Measurements from ENCODE around the gene SLC12A7.

Gene SLC12A7

GRCh38 chr5:1060535-1060981 is 51.3 kb downstream of the SLC12A7 start:
- DNase-seq, result no peak

DNA sequence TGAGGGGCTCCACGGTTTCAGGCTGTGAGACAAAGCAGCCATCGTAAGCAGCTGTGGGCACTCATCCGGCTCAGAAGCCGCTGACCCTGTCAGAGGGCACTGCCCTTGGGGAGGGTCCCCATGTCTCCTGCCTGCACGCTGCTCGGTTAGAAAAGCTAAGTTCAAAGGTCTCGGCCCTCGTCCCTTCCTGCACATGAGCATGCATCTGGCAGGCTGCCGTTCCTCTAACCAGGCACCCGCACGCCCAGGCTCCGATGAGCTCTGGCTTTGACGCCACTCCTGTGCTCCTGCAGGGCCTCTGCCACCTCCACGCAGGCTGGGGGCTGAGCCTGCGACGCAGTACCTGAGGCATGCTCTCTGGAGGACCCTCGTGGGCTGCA is 52.0 kb downstream of the SLC12A7 start:
- no peak for DNase-seq

GRCh38 chr5:1058988-1059883 is 52.6 kb downstream of the SLC12A7 start:
- no peak for DNase-seq

DNA sequence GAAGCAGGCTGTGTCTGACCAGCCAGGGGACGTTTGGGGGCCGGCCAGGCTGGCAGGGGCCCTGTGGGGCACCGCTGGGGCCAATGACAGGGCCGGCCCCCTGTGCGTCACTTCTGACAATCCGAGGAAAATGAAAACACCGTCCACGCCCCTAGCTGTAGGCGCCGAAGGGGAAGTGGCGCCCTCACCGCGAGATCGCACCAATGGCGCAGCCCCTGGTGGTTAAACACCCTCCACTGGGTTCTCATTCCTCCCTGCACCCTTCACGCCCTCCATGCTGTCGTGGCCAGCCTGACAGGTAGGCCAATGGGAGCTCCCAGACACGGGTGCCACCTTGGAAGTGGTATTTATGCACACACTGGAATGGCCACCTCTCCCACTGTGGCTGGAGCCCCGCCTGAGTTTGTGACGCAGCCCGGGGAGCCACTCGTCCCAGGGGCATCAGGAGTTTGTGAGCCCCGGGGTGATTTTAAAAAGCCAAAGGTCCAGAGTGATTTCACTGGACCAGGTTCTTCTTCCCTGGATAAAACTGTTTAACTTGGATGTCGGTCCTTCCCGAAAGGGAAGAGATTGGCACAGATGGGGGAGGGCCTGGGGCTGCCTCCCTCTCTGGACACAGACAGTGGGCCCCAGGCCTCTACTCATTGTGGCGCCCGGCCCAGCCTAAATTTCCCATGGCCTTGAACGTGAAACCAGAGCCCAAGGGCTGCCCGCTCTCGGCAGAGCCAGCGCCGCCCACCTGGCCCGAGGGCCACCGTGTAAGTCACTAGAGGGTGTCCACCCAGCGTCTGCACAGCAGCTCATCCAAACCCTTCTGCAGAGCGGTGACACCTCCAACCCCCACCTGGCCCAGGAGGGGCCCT is 53.5 kb downstream of the SLC12A7 start:
- no peak for DNase-seq

GRCh38 chr5:1057485-1058082 is 54.3 kb downstream of the SLC12A7 start:
- DNase-seq, result no peak

GRCh38 chr5:1056611-1057484 is 55.0 kb downstream of the SLC12A7 start:
- DNase-seq, result no peak

GRCh38 chr5:1055896-1056610 is 55.8 kb downstream of the SLC12A7 start:
- DNase-seq, result no peak

DNA sequence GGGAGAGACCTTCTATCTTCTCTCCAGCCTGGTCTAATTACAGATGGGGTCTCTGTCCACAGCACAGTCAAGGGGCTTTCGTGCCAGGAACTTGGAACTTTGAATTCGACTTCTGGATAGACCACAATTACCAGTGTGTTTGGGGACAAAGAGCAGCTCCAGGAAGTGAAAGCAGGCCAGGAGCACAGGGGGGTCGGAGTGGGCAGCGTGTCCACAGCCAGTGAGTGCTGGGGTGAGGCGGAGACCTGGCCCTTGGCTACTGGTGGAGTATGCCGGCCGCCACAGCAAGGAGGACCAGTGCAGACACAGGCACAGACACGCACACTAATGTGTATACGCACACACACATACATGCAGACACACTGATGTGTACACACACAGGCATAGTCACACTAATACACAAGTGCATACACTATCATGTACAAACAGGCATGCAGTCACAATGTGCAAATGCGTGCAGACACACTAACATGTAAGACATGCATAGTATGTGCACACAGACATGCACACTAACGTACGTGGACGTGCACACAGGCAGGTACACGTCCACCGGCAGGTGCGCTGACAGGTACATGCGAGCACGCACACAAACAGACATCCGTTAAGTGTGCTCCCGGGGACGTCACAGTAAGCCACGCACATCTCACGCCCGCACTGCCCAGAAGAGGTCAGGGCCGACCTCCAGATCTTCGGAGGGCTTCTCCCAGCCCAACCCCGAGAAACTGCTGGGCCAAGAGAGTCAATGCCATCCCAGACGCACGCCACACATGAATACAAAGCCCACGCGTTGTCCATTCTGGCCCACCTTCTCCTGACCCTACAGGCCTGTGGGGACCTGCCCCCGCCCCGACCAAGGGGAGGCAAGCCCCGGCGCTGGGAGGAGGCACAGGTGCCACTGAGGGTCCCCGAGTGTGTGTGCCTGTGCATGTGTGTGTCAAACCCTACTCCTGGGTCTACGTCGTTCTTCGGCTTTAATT is 56.8 kb downstream of the SLC12A7 start:
- no peak for DNase-seq

DNA sequence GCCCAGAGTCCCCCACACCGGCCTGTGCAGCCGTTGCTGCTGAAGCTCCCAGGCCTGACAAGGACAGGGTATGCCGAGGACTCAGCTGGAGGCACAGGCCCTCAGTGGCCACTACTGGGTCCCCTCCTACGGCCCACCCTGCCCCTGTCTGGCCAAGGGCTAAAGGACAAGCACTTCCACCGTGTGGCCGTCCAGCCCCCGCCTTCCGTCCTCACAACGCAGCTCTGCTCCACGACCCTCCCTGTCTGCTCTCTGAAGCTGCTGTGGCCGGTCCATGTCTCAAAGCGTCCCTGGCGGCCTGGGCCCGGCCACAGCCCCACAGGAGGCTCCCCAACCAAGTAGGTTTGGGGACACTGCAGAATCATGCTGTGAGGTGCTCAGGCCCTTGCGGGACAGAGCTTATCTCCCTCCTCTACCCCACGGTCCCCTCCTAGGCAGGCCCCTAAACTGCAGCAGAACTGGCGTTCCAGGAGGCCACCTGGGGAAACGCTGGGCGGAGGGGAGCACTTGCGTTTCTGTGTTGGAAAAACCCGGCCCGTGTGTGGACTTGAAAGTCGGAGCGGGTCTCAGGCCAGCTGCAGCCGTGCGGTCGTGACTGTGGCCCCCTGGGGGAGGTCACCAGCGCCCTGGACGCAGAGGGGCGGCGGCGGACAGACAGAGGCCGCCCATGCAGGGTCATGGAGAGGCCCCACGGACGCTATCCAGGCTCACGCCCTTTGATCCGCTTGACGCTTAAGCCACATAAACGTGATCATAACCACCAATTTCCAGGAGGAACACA is 57.7 kb downstream of the SLC12A7 start:
- no peak for DNase-seq

- no peak for DNase-seq
Observed at GRCh38 chr5:1053391-1054017, 58.4 kb downstream of the SLC12A7 start.

DNA sequence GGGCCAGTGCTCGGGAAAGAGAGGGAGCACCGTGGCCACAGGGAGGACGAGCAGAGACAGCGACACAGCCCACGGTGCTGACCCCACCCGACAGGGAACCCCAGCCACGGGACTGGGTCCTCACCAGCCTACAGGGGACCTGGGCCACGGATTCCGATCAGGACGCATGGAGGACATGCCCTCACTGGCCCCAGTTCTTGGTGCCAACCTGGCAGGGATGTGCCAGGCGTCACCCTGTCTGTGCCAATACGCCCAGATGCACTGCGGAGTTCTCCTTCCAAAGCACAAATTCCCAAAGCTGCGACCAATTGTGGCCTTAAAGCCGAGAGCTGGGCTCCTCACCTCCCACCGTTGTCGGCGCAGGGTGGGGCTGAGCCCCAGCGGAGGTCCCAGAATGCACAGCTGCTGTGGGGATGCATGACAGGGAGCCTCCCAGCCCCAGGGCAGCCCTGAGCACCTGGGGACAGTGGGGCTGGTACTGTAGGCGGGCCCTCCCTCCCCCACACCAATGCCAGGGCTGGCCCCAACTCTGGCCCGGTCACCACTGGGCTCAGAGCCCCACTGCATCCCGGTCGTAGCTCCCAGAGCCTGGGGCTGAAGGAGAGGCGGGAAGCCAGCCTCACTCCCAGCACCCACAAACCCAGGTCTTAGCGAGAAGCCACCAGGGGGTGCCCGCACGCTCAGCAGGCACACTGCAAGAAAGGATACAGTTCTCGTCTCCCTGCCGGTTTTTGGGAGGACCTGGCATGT is 59.0 kb downstream of the SLC12A7 start:
- no peak for DNase-seq

- DNase-seq, result no peak
Observed at GRCh38 chr5:1052076-1052475, 59.8 kb downstream of the SLC12A7 start.

- DNase-seq, result no peak
Observed at GRCh38 chr5:1051366-1051720, 60.5 kb downstream of the SLC12A7 start.

DNA sequence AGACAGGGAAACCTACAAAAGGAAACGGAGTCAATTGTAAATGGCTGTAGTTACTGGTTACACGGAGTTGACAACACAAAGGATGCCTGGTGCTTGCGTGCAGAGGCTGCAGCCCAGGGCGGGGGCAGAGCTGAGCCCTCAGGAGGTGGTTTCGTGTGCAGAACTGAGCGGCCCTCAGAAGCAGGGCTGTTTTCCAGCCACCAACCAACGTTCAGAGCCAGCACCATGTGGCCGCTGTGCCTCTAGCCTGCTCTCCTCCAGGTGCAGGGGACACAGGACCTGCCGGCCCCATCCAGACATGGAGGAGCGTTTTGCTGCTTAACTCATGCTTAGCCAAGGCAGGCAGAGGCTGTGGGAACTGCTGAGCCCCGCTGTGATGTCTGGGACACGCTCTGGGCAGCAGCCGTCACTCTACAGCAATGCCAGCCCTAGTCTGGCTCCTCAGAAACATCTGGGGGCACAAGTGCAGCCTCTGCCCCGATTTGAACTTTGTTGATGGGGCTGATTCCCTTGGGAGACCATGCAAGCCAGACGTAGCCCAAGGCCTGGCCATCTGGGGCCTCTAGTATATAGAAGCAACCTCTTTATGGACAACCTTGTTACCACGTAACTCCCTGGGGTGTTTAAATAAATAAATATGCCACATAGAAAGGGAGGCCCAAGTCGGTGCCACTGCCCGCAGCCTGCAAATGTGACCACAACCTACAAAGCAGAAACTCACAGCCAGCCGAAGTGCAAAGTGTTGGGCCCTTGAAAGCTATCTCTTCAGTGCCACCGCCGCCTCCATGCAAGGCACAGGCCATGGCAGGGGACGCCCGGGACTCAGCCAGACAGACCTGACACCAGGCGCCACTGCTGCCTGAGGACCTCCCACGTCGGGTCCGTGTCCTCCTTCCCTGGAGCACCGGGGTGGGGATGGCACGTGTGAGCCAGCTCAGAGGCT is 61.2 kb downstream of the SLC12A7 start:
- DNase-seq, result no peak

DNA sequence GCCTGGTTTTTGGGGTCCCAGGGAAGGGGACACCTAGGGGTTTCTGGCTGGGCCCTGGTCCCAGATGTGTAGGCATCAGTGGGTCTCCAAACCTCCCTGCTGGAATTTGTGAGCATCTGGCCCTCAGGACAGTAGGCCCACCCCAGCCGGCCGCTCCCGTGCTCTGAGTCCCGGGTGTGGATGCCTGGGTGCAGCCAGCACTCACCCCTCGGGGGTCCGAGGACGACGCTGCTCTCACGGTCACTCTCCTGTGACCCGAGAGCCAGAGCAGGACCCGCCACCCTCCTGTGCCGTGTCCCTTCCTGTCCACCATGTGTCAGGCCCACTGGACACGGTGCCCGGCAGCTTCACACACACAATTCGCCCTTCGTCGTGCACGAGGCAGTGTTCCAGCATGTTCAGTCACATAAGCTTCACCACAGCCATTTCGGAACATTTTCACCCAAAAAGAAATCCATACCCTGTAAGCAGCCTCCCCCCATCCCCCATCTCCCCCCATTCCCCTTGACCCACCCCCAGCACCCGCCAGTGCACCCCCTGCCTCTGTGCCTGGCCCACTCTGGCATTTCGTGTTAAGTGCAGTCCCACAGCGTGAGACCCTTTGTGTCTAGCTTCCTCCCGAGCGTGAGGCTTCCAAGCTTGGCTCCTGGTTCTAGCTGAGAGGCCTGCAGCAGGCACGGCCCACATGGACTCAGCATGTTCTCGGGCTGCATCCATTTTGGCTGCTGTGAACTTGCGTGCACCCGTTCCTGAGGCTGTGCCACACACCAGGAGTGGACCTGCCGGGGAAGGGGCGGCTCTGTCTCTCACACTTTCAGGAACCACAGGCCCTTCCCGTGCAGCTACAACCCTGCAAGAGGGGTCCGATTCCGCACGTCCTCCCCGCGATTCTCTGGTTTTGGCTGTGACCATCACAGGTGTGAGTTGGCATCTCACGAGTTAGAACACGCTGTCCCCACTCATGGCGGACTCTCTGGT is 62.7 kb downstream of the SLC12A7 start:
- DNase-seq, result no peak

DNA sequence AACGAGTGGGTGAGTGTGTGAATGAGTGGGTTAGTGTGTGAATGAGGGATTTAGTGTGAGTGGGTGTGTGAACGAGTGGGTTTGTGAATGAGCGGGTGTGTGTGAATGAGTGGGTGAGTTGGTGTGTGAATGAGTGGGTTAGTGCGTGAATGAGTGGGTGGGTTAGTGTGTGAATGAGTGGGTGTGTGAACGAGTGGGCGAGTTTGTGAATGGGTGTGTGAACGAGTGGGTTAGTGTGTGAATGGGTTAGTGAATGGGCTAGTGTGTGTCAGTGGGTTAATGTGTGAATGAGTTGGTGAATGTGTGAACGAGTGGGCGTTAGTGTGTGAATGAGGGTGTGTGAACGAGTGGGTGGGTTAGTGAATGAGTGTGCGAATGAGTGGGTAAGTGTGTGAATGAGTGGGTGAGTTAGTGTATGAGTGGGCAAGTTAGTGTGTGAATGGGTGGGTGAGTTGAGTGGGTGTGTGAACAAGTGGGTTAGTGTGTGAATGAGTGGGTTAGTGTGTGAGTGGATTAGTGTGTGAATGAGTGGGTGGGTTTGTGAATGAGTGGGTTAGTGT is 63.6 kb downstream of the SLC12A7 start:
- DNase-seq, result no peak

Measured in midbrain (tissue), 1 donor.